ENCODE measurements around the gene RARRES2.
"Not testable (repeated sequence)": the region's sequence is repeated elsewhere in the genome, so short reads cannot be mapped to it uniquely, and the experiment has no call there.

- TF ChIP-seq CTCF (IDR thresholded peaks at IDR 0.05; ENCODE audit: low read depth, low read length, poor library complexity, severe bottlenecking); EZH2phosphoT487 (IDR thresholded peaks at IDR 0.05; ENCODE audit: borderline replicate concordance, low read length): not testable (repeated sequence)
Measured at GRCh38 chr7:150305903-150306284, 35.5 kb downstream of the RARRES2 start.

All from DOHH2 (cell line).